ENCODE results near the gene MTX3.

The MTX3 gene

GRCh38 chr5:79982136-79982535 is 8.9 kb downstream of the MTX3 start:
- no peak for DNase-seq (ENCODE audit: low read depth)

- no peak for DNase-seq (ENCODE audit: low read depth)
Measured at GRCh38 chr5:79976759-79977515, 14.1 kb downstream of the MTX3 start.

- DNase-seq (ENCODE audit: low read depth), result no peak
Measured at GRCh38 chr5:79975422-79975821, 15.6 kb downstream of the MTX3 start.

- peak; percentile 51 for DNase-seq (ENCODE audit: low read depth)
Measured at GRCh38 chr5:79974886-79975285, 16.2 kb downstream of the MTX3 start.

GRCh38 chr5:79973996-79974395 is 17.1 kb downstream of the MTX3 start:
- DNase-seq (ENCODE audit: low read depth), result no peak

GRCh38 chr5:79973511-79973910 is 17.6 kb downstream of the MTX3 start:
- no peak for DNase-seq (ENCODE audit: low read depth)

GRCh38 chr5:79971156-79971555 is 19.9 kb downstream of the MTX3 start:
- DNase-seq (ENCODE audit: low read depth), result peak; percentile 74

GRCh38 chr5:79966448-79966847 is 24.6 kb downstream of the MTX3 start:
- DNase-seq (ENCODE audit: low read depth), result no peak

GRCh38 chr5:79964136-79964535 is 26.9 kb downstream of the MTX3 start:
- DNase-seq (ENCODE audit: low read depth), result no peak

GRCh38 chr5:79963261-79964061 is 27.6 kb downstream of the MTX3 start:
- DNase-seq (ENCODE audit: low read depth), result no peak

GRCh38 chr5:79962575-79963222 is 28.4 kb downstream of the MTX3 start:
- DNase-seq (ENCODE audit: low read depth), result peak; percentile 37

- peak; percentile 2 for DNase-seq (ENCODE audit: low read depth)
Measured at GRCh38 chr5:79961716-79962574, 29.1 kb downstream of the MTX3 start.

GRCh38 chr5:79959407-79959806 is 31.7 kb downstream of the MTX3 start:
- no peak for DNase-seq (ENCODE audit: low read depth)

- peak; percentile 74 for DNase-seq (ENCODE audit: low read depth)
Measured at GRCh38 chr5:79955941-79956670, 35.0 kb downstream of the MTX3 start.

GRCh38 chr5:79955356-79955895 is 35.6 kb downstream of the MTX3 start:
- DNase-seq (ENCODE audit: low read depth), result no peak

GRCh38 chr5:79954620-79955019 is 36.4 kb downstream of the MTX3 start:
- no peak for DNase-seq (ENCODE audit: low read depth)

- DNase-seq (ENCODE audit: low read depth), result no peak
Measured at GRCh38 chr5:79947567-79947966, 43.5 kb downstream of the MTX3 start.

GRCh38 chr5:79938468-79938867 is 52.6 kb downstream of the MTX3 start:
- no peak for DNase-seq (ENCODE audit: low read depth)

GRCh38 chr5:79936646-79937216 is 54.3 kb downstream of the MTX3 start:
- no peak for DNase-seq (ENCODE audit: low read depth)

GRCh38 chr5:79936002-79936645 is 54.9 kb downstream of the MTX3 start:
- DNase-seq (ENCODE audit: low read depth), result no peak
